Stimulated activated CD4-positive, alpha-beta T cell treated with anti-CD3 and anti-CD28 coated beads, TNF-alpha, amount 100 ng/mL, for 1 hour (primary cell): ENCODE measurements around the gene CHODL.

Experiments used
- DNase-seq, 3 donors: peaks; one replicate each; pipeline ENCODE4 v3.0.0-alpha.2; 2020; ENCODE audit warnings: low read depth in 3 of 3, low spot score in 1 of 3

CHODL gene

GRCh38 chr21:18285379-18285778 lies 40.7 kb downstream of the CHODL start:
- DNase-seq, result no peak

GRCh38 chr21:18289876-18290275 lies 45.2 kb downstream of the CHODL start:
- DNase-seq, result no peak

GRCh38 chr21:18294100-18294499 lies 49.5 kb downstream of the CHODL start:
- DNase-seq, result no peak

DNA sequence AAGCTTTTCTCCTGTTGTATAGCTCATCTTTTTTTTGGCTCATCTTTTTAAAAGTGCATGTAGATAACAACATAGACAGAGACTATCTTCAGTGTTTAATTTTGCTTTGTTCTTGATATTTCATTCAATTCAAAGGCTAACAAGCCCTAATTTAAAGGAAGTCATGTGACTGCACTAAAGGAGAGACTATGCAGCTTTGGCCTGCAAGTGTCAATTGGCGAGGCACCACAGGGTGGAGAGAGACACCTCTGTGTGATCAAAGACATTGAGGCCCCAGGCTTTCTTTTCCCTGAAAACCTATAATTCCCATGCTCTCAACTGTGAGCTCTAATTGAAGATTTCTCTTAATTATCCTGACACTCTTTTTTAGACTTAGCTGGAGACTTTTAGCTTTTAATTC lies 53.6 kb downstream of the CHODL start:
- DNase-seq, result no peak
